HG02981 (cell line): ENCODE measurements around the gene SORD.

Experiments
- ATAC-seq: cut with Tn5 transposase; IDR thresholded peaks from one replicate; pipeline ENCODE4 v1.9.1; 2021; ENCODE audit warnings: mild to moderate bottlenecking, moderate library complexity; ENCODE audit not compliant: unreplicated experiment

SORD gene

GRCh38 chr15:45114751-45115085 is 91.7 kb downstream of the SORD start:
- ATAC-seq: no peak

GRCh38 chr15:45115312-45115820 is 92.4 kb downstream of the SORD start:
- ATAC-seq: no peak

- no peak for ATAC-seq
These were observed 93.0 kb downstream of the SORD start for GRCh38 chr15:45116006-45116481.

DNA sequence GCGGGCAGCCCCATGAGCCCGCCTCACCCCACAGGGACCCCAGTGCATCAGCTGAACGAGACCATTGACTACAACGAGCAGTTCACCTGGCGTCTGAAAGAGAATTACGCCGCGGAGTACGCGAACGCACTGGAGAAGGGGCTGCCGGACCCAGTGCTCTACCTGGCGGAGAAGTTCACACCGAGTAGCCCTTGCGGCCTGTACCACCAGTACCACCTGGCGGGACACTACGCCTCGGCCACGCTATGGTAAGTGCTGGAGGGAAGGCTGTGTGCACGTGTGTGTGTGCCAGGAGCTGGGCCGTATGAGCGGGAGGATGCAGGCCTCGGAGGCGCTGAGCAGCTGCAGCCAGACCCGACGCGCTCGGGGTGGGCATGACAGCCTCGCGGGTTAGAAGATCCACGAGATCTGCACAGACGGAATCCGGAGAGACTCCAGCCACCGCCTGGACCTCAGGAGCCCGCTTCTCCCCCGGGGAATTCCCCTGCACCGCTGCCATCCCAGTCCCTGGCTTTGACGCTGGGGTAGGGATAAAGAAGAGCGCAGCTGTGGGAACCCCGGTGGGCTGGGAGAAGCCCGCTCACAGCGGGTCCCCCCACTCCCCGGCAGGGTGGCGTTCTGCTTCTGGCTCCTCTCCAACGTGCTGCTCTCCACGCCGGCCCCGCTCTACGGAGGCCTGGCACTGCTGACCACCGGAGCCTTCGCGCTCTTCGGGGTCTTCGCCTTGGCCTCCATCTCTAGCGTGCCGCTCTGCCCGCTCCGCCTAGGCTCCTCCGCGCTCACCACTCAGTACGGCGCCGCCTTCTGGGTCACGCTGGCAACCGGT is 93.7 kb downstream of the SORD start:
- no peak for ATAC-seq

DNA sequence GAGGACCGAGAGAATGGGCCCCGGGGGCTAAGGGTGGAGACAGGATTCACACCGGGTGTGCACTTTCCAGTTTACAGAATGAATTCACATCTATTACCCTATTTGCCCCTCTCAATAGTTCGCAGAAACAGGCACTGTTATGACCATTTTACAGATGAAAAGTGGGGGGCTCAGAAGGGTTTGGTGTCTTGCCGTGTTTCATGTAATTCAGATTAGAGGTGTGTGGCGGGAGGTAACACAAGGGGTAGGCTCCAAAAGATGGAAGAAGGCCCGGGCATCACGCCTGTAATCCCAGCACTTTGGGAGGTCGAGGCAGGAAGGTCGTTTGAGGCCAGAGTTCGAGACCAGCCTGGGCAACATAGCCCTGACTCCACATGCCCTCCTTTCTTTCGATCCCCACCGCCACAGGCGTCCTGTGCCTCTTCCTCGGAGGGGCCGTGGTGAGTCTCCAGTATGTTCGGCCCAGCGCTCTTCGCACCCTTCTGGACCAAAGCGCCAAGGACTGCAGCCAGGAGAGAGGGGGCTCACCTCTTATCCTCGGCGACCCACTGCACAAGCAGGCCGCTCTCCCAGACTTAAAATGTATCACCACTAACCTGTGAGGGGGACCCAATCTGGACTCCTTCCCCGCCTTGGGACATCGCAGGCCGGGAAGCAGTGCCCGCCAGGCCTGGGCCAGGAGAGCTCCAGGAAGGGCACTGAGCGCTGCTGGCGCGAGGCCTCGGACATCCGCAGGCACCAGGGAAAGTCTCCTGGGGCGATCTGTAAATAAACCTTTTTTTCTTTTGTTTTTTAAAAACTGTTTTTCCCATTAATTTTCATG is 94.5 kb downstream of the SORD start:
- ATAC-seq: no peak

GRCh38 chr15:45118131-45118588 is 95.2 kb downstream of the SORD start:
- ATAC-seq: peak; percentile 90

GRCh38 chr15:45118996-45119395 is 96.0 kb downstream of the SORD start:
- ATAC-seq: no peak

DNA sequence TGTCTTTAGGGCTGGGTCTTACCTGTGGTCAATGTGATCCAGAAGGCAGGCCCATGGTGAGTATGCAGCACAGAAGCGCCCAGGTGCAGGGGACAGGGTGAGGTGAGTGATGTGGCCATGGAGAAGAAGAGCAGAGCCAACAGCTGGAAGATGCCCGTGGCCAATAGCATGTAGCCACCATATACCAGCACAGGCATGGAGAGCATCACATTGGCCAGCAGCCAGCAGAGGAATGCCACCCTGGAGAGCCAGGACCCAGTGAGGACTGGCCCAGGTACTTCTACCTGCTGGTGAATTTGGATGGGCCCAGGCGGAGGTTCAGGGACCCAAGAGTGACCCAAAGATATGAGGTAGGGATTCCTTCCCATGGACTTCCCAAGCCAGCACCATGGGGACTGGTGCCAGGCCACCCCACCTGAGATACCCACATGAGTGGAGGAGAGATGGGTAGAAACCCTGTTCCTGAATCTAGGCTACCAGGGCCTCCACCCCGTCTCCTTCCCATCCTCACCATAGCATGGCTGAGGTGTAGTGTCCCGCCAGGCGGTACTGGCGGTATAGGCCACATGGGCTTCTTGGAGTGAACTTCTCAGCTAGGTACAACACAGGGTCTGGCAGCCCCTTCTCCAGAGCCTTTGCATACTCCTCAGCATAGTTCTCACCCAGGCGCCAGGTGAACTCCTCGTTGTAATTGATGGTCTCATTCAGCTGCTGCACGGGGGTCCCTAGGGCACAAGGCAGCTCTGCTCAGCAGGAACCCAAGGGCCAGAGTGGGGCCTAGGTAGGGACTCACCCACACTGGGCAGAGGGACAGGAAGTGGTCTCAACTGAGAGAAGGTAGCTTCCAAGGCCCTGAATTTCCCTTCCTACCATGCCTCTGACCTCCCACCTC is 97.3 kb downstream of the SORD start:
- ATAC-seq: no peak

- no peak for ATAC-seq
These were observed 98.0 kb downstream of the SORD start for GRCh38 chr15:45121020-45121419.

DNA sequence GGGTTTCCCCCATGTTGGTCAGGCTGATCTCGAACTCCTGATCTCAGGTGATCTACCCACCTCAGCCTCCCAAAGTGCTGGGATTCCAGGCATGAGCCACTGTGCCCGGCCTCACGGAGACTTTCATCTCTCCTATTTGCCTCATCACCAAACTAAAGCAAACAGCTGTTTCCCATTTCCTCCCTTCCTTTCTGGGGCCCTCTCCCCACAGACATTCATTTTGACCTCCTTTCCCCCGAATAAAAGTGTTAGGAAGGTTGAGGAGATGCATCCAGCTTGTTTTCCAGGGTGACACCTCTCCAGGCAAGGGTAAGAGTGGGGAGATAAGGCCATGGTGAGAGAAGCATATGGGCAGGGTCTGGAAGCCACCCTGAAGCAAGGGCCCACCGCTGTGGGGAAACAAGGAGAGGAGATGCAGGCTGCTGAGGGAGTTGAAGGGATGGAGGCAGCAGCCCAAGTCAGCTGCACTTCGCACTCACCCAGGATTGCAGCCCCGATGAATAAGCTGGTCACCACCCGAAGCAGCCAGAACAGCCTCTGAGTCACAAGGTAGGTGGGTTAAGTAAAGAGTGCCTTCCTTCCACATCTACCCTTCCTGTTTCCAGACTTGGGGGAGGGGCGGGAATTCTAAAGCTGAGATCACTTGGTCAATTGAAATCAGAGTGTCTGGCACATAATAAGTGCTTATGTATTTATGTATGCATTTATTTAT is 98.9 kb downstream of the SORD start:
- ATAC-seq: no peak

GRCh38 chr15:45122719-45123118 is 99.7 kb downstream of the SORD start:
- no peak for ATAC-seq

DNA sequence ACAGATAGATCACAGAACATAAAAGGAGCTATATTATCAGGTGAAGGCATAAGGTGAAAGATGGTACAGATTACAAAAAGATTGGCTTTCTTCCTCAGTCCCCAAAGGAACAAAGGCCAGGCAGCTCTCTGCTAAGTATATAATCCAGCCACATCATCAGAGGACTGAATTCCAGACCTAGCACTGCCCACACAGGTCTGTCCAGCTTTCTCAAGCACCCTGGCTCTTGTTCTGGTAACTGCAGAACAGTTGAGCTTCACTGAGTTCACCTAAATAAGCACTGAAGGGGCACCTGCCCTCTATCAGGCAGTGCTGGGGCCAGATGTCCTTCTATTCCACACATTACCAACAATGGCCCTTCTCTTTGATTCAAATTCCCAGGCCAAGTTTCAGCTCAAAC is 100.4 kb downstream of the SORD start:
- ATAC-seq: no peak

DNA sequence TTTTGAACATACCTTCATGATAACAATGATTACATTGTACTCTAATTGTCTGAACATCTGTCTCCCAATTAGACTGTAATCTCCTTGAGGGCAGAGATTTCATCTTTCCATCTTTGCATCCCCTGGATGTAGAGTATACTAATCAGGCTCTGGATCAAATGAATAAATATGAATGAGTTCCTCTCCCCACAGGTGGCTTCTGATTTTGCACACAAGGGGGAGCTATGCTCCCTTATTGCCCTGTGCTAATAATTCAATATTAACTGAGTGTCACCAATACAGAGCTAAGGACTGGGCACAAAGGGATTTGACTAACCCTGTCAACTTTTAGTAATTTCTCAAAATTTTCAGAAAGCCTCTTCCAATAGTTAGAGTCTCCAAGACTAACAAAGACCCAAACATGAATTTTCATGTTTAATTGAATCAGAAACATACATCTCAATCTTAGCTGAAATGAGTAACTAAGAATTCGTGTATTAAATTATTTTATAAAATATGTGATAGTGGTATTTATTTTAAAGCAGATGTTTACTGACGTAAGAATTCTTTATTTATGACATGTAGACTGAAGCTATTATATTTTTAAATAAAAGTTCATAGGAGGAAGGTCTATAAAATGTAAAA is 103.7 kb downstream of the SORD start:
- no peak for ATAC-seq
